Measurements from ENCODE around the gene ETV2. TPM values are rescaled to one million over a fixed set of nuclear protein-coding genes. Genes with fewer than 3 reads are reported as not detected.

ETV2 gene
- polyA plus RNA-seq, 1 experiment = 0.54 TPM

GRCh38 chr19:35666251-35666913 lies 24.8 kb downstream of the ETV2 start, which contains the start of gene UPK1A:
Gene UPK1A, plus strand, starts transcription at chr19:35666517. Its CDS starts 296 bp downstream, at chr19:35666813.
- ChIA-PET POLR2A (no interaction called here), CTCF (no interaction called here)
- TF ChIP-seq CTCF (IDR thresholded peaks at IDR 0.05; ENCODE audit: insufficient read depth, low read depth, low read length) = no peak
- DNase-seq (ENCODE audit: low read depth) = no peak
- peaks cover 1% of the 10 kb centered on the region for H3K36me3 ChIP-seq (ENCODE audit: control insufficient read depth, insufficient read depth, low read length)
- peaks cover 6% of the 10 kb centered on the region for H3K27me3 ChIP-seq (ENCODE audit: control insufficient read depth, insufficient read depth, low read length)
- no peak within 1 kb of the TSS for H3K4me3 ChIP-seq (ENCODE audit: low read depth, low read length)

DNA sequence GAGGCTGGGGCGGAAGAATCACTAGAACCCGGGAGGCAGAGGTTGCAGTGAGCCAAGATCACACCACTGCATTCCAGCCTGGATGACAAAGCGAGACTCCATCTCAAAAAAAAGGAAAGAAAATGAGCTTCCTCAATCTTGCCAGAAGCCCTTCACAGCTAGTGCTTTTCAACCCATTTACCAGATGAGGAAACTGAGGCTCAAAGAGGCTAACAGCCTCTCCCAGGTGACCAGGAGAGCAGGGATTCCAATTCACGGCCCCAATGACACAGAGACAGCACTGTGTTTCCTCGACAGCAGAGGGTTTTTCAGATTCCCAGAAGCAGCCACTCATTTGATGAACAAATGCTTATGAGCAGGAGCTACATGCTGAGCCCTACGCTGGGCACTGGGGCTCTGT lies 28.0 kb downstream of the ETV2 start:
- CTCF ChIA-PET = interaction anchor here (1.5 kb wide), 1 partner anchor 15 kb away, joined by 3 read pairs; no protein-coding TSS in a partner anchor

DNA sequence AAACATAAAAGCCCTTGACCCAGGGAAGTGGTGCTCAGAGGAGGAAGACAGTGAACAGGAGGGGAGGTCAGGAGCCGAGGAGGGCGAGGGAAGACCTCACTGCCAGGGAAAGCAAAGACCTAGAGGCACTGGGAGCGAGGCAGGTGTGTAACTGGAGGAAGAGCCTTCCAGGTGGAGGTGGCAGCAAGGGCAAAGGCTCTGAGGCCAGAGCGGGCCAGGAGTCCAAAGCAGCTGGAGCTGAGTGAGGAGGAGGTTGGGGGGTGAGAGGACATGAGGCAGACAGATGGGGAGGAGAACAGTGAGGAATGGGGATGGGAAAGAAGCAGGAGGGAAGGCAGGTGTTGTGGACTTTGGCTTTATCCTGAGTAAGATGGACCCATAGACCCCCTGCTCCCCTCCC lies 28.4 kb downstream of the ETV2 start:
- no peak for DNase-seq (ENCODE audit: low read depth)
- no peak for TF ChIP-seq CTCF (IDR thresholded peaks at IDR 0.05; ENCODE audit: insufficient read depth, low read depth, low read length)
- Histone ChIP-seq H3K36me3 (ENCODE audit: control insufficient read depth, insufficient read depth, low read length) (no peaks in the 10 kb centered on the region), H3K4me3 (ENCODE audit: low read depth, low read length) (no peak overlapping the region), H3K27me3 (ENCODE audit: control insufficient read depth, insufficient read depth, low read length) (peaks cover 6% of the 10 kb centered on the region)
- POLR2A ChIA-PET = no interaction called here
- CTCF ChIA-PET = interaction anchor here (1.5 kb wide), 1 partner anchor 15 kb away, joined by 3 read pairs; no protein-coding TSS in a partner anchor

More for the DNA sequence above, 28.0 kb downstream of the ETV2 start:
- POLR2A ChIA-PET = no interaction called here
- Histone ChIP-seq H3K4me3 (ENCODE audit: low read depth, low read length) (no peak overlapping the region), H3K36me3 (ENCODE audit: control insufficient read depth, insufficient read depth, low read length) (no peaks in the 10 kb centered on the region), H3K27me3 (ENCODE audit: control insufficient read depth, insufficient read depth, low read length) (peaks cover 6% of the 10 kb centered on the region)
- DNase-seq (ENCODE audit: low read depth) = no peak
- TF ChIP-seq CTCF (IDR thresholded peaks at IDR 0.05; ENCODE audit: insufficient read depth, low read depth, low read length) = no peak

- no peak for DNase-seq (ENCODE audit: low read depth)
- ChIA-PET POLR2A (no interaction called here), CTCF (no interaction called here)
- Histone ChIP-seq H3K27me3 (ENCODE audit: control insufficient read depth, insufficient read depth, low read length) (peaks cover 6% of the 10 kb centered on the region), H3K4me3 (ENCODE audit: low read depth, low read length) (no peak overlapping the region), H3K36me3 (ENCODE audit: control insufficient read depth, insufficient read depth, low read length) (no peaks in the 10 kb centered on the region)
- TF ChIP-seq CTCF (IDR thresholded peaks at IDR 0.05; ENCODE audit: insufficient read depth, low read depth, low read length) = no peak
Observed at GRCh38 chr19:35670686-35671085, 29.1 kb downstream of the ETV2 start.

- TF ChIP-seq CTCF (IDR thresholded peaks at IDR 0.05; ENCODE audit: insufficient read depth, low read depth, low read length) = no peak
- CTCF ChIA-PET = no interaction called here
- no peak for DNase-seq (ENCODE audit: low read depth)
Observed at GRCh38 chr19:35671818-35672217, 30.3 kb downstream of the ETV2 start.

More at GRCh38 chr19:35671818-35672217, 30.3 kb downstream of the ETV2 start:
- Histone ChIP-seq H3K4me3 (ENCODE audit: low read depth, low read length) (no peak overlapping the region), H3K36me3 (ENCODE audit: control insufficient read depth, insufficient read depth, low read length) (no peaks in the 10 kb centered on the region), H3K27me3 (ENCODE audit: control insufficient read depth, insufficient read depth, low read length) (peaks cover 6% of the 10 kb centered on the region)
- POLR2A ChIA-PET = no interaction called here

Data from BJ (cell line).